ENCODE data around the gene DHRS12.

DHRS12 gene

GRCh38 chr13:51811046-51811445 is 7.1 kb upstream of the DHRS12 start:
- DNase-seq (ENCODE audit: low read depth in 3 of 3): no peak

GRCh38 chr13:51808811-51809210 is 4.8 kb upstream of the DHRS12 start:
- no peak for DNase-seq (ENCODE audit: low read depth in 3 of 3)

- no peak for DNase-seq (ENCODE audit: low read depth in 3 of 3)
Measured at GRCh38 chr13:51807041-51807440, 3.1 kb upstream of the DHRS12 start.

GRCh38 chr13:51806566-51806965 is 2.6 kb upstream of the DHRS12 start:
- DNase-seq (ENCODE audit: low read depth in 3 of 3): no peak

GRCh38 chr13:51805925-51806324 is 2.0 kb upstream of the DHRS12 start:
- DNase-seq (ENCODE audit: low read depth in 3 of 3): no peak

- no peak for DNase-seq (ENCODE audit: low read depth in 3 of 3)
Measured at GRCh38 chr13:51805313-51805712, 1.4 kb upstream of the DHRS12 start.

GRCh38 chr13:51804295-51805172 is 571 bp upstream of the DHRS12 start:
- no peak for DNase-seq (ENCODE audit: low read depth in 3 of 3)

- DNase-seq (ENCODE audit: low read depth in 3 of 3): no peak
Measured at GRCh38 chr13:51802631-51803418, 1.1 kb downstream of the DHRS12 start.

GRCh38 chr13:51801631-51802099 is 2.3 kb downstream of the DHRS12 start:
- no peak for DNase-seq (ENCODE audit: low read depth in 3 of 3)

GRCh38 chr13:51800486-51800885 is 3.5 kb downstream of the DHRS12 start:
- no peak for DNase-seq (ENCODE audit: low read depth in 3 of 3)

GRCh38 chr13:51799261-51799660 is 4.7 kb downstream of the DHRS12 start:
- DNase-seq (ENCODE audit: low read depth in 3 of 3): no peak

- no peak for DNase-seq (ENCODE audit: low read depth in 3 of 3)
Measured at GRCh38 chr13:51797664-51798488, 6.1 kb downstream of the DHRS12 start.

GRCh38 chr13:51796546-51796945 is 7.4 kb downstream of the DHRS12 start:
- no peak for DNase-seq (ENCODE audit: low read depth in 3 of 3)

GRCh38 chr13:51795419-51795818 is 8.5 kb downstream of the DHRS12 start:
- DNase-seq (ENCODE audit: low read depth in 3 of 3): no peak

GRCh38 chr13:51794964-51795363 is 9.0 kb downstream of the DHRS12 start:
- DNase-seq (ENCODE audit: low read depth in 3 of 3): no peak

- DNase-seq (ENCODE audit: low read depth in 3 of 3): peak in 2 of 3 donors; percentile 53 to 62
Measured at GRCh38 chr13:51793570-51794271, 10.2 kb downstream of the DHRS12 start.

GRCh38 chr13:51786425-51787265 is 17.3 kb downstream of the DHRS12 start:
- no peak for DNase-seq (ENCODE audit: low read depth in 3 of 3)

GRCh38 chr13:51785712-51786424 is 18.1 kb downstream of the DHRS12 start:
- no peak for DNase-seq (ENCODE audit: low read depth in 3 of 3)

- DNase-seq (ENCODE audit: low read depth in 3 of 3): no peak
Measured at GRCh38 chr13:51784097-51784496, 19.9 kb downstream of the DHRS12 start.
